HepG2 (cell line): ENCODE results near the gene PCYOX1L. TPM values are rescaled to one million over a fixed set of nuclear protein-coding genes. Genes with fewer than 3 reads are reported as not detected.

Source experiments
- ATAC-seq: fragments of 200-7000 bp; cut with Tn5 transposase; 3 replicates; pipeline ENCODE4 v1.9.1; 2020; ENCODE audit warnings: mild to moderate bottlenecking, moderate library complexity
- BruUV-seq: library from RNA; stranded (reverse); fragments of 400-500 nt; replicated peaks from 2 replicates; lab custom pipeline; 2021; lab: Mats Ljungman, UMichigan
- CTCF ChIA-PET: fragments of 300-600 bp; formaldehyde crosslinking; extraction: SDS; loops from one replicate; lab custom pipeline; 2021; ENCODE audit warnings: low total read pairs, inconsistent platforms, low intra/inter-chr PET ratio; lab: Yijun Ruan, JAX
- POLR2A ChIA-PET: fragments of 350-600 bp; sonication (Branson Sonifier 250); formaldehyde crosslinking; loops from one replicate; lab custom pipeline; 2020; ENCODE audit warnings: antibody characterized with exemption, inconsistent platforms; lab: Yijun Ruan, JAX
- DNase-seq: peaks from one replicate; pipeline ENCODE4 v3.0.0-alpha.2; 2015; ENCODE audit warnings: low spot score
- FAIRE-seq: peaks from 3 replicates; lab custom pipeline; 2011; peaks lifted over from hg19 to GRCh38; lab: Jason Lieb, UNC
- H2AFZ ChIP-seq: one replicate; pipeline ENCODE4 v1.6.1; 2011; ENCODE audit warnings: low read length, inconsistent platforms
- H3K27ac ChIP-seq: fragments of 300-600 bp; 3 replicates; pipeline ENCODE4 v1.8.0; 2011; ENCODE audit warnings: mixed run types, mild to moderate bottlenecking, mixed read lengths, low read length, inconsistent platforms; ENCODE audit not compliant: insufficient read depth; ENCODE audit errors: extremely low read length
- H3K27me3 ChIP-seq, 2 experiments: fragments of 200-600 bp in 1 of 2; 2 replicates in 1 of 2; 3 replicates in 1 of 2; pipeline versions ENCODE4 v1.6.0 to v1.8.0; 2011; ENCODE audit warnings: low read length in 2 of 2, mild to moderate bottlenecking in 2 of 2, moderate library complexity in 2 of 2, inconsistent platforms in 1 of 2; ENCODE audit not compliant: insufficient read depth in 2 of 2, control insufficient read depth in 1 of 2
- H3K36me3 ChIP-seq, 2 experiments: fragments of 200-600 bp in 1 of 2; replicated peaks in 1 of 2; 2 replicates in 1 of 2; 3 replicates in 1 of 2; pipeline versions ENCODE4 v1.5.1 to v1.8.0; 2011; ENCODE audit warnings: low read length in 2 of 2, inconsistent platforms in 1 of 2; ENCODE audit not compliant: insufficient read depth in 2 of 2, control insufficient read depth in 1 of 2
- H3K4me1 ChIP-seq: 2 replicates; pipeline ENCODE4 v1.5.1; 2012; ENCODE audit warnings: low read length, inconsistent platforms; ENCODE audit not compliant: insufficient read depth
- H3K4me2 ChIP-seq: 2 replicates; pipeline ENCODE4 v1.6.0; 2011; ENCODE audit warnings: low read depth, low read length, inconsistent platforms
- H3K4me3 ChIP-seq, 3 experiments: fragments of 200-600 bp in 1 of 3; sonication (generic), shearing (Covaris generic) in 1 of 3; replicated peaks in 1 of 3; 2 replicates each; pipeline ENCODE4 v1.5.1; 2011 to 2016; ENCODE audit warnings: low read length in 3 of 3, inconsistent platforms in 2 of 3, low read depth in 2 of 3, mild to moderate bottlenecking in 2 of 3, control low read depth in 1 of 3, mixed read lengths in 1 of 3; ENCODE audit not compliant: insufficient read depth in 1 of 3
- H3K79me2 ChIP-seq: one replicate; pipeline ENCODE4 v1.6.1; 2011; ENCODE audit warnings: low read length, inconsistent platforms; ENCODE audit not compliant: insufficient read depth
- H3K9ac ChIP-seq: 2 replicates; pipeline ENCODE4 v1.6.0; 2011; ENCODE audit warnings: mild to moderate bottlenecking, low read depth, low read length, inconsistent platforms; ENCODE audit not compliant: insufficient read depth
- H3K9me3 ChIP-seq: 2 replicates; pipeline ENCODE4 v1.5.1; 2012; ENCODE audit warnings: mild to moderate bottlenecking, low read length
- H4K20me1 ChIP-seq: 2 replicates; pipeline ENCODE4 v1.6.0; 2011; ENCODE audit warnings: inconsistent platforms, mild to moderate bottlenecking, low read length, moderate library complexity; ENCODE audit not compliant: insufficient read depth
- CENPBD1 ChIP-seq: sonication (generic); formaldehyde crosslinking; IDR thresholded peaks from 2 replicates; pipeline ENCODE4 v1.8.0; 2022; ENCODE audit warnings: missing genetic modification reagents, low read depth, mild to moderate bottlenecking, borderline replicate concordance
- CENPX ChIP-seq: sonication (generic); formaldehyde crosslinking; IDR thresholded peaks from 2 replicates; pipeline ENCODE4 v1.9.0; 2021; ENCODE audit warnings: mild to moderate bottlenecking, missing genetic modification reagents, moderate library complexity
- MYNN ChIP-seq: sonication (generic); formaldehyde crosslinking; IDR thresholded peaks from 2 replicates; pipeline ENCODE4 v1.4.0; 2020; ENCODE audit warnings: mild to moderate bottlenecking, low read depth, missing genetic modification reagents
- NFIC ChIP-seq: IDR thresholded peaks from 2 replicates; pipeline ENCODE4 v1.6.1; 2012; ENCODE audit warnings: mild to moderate bottlenecking, low read length, inconsistent platforms
- NONO ChIP-seq, 2 experiments: fragments of 450-650 bp in 1 of 2; sonication (generic) in 1 of 2; formaldehyde crosslinking in 1 of 2; IDR thresholded peaks in 1 of 2; conservative IDR thresholded peaks in 1 of 2; 2 replicates each; pipeline versions ENCODE4 v1.6.1 to v1.8.0; 2017 to 2022; ENCODE audit warnings: mild to moderate bottlenecking in 1 of 2, missing genetic modification reagents in 1 of 2, moderate library complexity in 1 of 2
- SMAD9 ChIP-seq: sonication (generic); formaldehyde crosslinking; IDR thresholded peaks from 2 replicates; pipeline ENCODE4 v1.5.1; 2020; ENCODE audit warnings: mild to moderate bottlenecking, missing genetic modification reagents
- TCF12 ChIP-seq, 2 experiments: fragments of 450-650 bp in 1 of 2; sonication (generic) in 1 of 2; formaldehyde crosslinking in 1 of 2; IDR thresholded peaks; 2 replicates each; pipeline versions ENCODE4 v1.6.1 to v1.8.0; 2017 to 2022; ENCODE audit warnings: antibody characterized with exemption in 1 of 2, mild to moderate bottlenecking in 1 of 2, missing genetic modification reagents in 1 of 2, moderate library complexity in 1 of 2
- ZMYM3 ChIP-seq: sonication (generic); formaldehyde crosslinking; IDR thresholded peaks from 2 replicates; pipeline ENCODE4 v1.5.1; 2020; ENCODE audit warnings: mild to moderate bottlenecking, missing genetic modification reagents
- ZNF12 ChIP-seq: sonication (generic); formaldehyde crosslinking; IDR thresholded peaks from 2 replicates; pipeline ENCODE4 v1.5.0; 2020; ENCODE audit warnings: missing genetic modification reagents
- ZNF34 ChIP-seq: sonication (generic); formaldehyde crosslinking; IDR thresholded peaks from 2 replicates; pipeline ENCODE4 v1.4.0; 2020; ENCODE audit warnings: mild to moderate bottlenecking, missing genetic modification reagents, borderline replicate concordance
- ZNF343 ChIP-seq: sonication (generic); formaldehyde crosslinking; IDR thresholded peaks from 2 replicates; pipeline ENCODE4 v1.4.0; 2020; ENCODE audit warnings: mild to moderate bottlenecking, missing genetic modification reagents
- WGBS: methylation state at CpG from one replicate; pipeline ENCODE4 v1.1.6; 2017; ENCODE audit warnings: low lambda C conversion rate; 5-methylcytosine and 5-hydroxymethylcytosine counted together
- in situ Hi-C: cut with HindIII; loops from 2 replicates; pipeline ENCODE4 v1.10.0; 2017; ENCODE audit warnings: low pct_unique_long_range_greater_than_20kb; ENCODE audit not compliant: extremely low pct_ligation_motif_present
- intact Hi-C: fragments of 100-400 bp; cut with micrococcal nuclease; formaldehyde crosslinking; loops from one replicate; pipeline ENCODE4 v1.10.0; 2022; ENCODE audit not compliant: unreplicated experiment
- polyA plus RNA-seq, 8 experiments: library from polyadenylated mRNA; depleted of rRNA in 3 of 8; stranded (reverse) in 7 of 8; unstranded in 1 of 8; fragments of >200 nt; fragmentation: Illumina TruSeq in 4 of 8; extraction: Trizol in 4 of 8; gene quantifications; 2 replicates each; pipeline versions ENCODE4 v1.2.1 to v1.2.3, GENCODE V29; 2011 to 2016; ENCODE audit warnings: low read depth in 4 of 8, missing spikeins in 1 of 8, mixed read lengths in 1 of 8; ENCODE audit not compliant: insufficient read depth in 1 of 8
- total RNA-seq, 5 experiments: library from RNA; depleted of rRNA; stranded (reverse); fragments of >200 nt; fragmentation: Illumina TruSeq; extraction: Trizol; gene quantifications; 2 replicates each; pipeline ENCODE4 v1.2.3, GENCODE V29; 2016; ENCODE audit warnings: low read depth in 1 of 5
- TF ChIP-seq, protein P1 (sequence below): IDR thresholded peaks from 2 replicates; pipeline ENCODE4 v1.6.1; 2012; ENCODE audit warnings: low read depth, low read length, improper control_type of control experiment

PCYOX1L gene
- total and polyA plus RNA-seq, 2 of the 13 experiments (the other 11 are each of a cell fraction or from before 2014, with no cell fraction given): 1.00 to 3.7 TPM

DNA sequence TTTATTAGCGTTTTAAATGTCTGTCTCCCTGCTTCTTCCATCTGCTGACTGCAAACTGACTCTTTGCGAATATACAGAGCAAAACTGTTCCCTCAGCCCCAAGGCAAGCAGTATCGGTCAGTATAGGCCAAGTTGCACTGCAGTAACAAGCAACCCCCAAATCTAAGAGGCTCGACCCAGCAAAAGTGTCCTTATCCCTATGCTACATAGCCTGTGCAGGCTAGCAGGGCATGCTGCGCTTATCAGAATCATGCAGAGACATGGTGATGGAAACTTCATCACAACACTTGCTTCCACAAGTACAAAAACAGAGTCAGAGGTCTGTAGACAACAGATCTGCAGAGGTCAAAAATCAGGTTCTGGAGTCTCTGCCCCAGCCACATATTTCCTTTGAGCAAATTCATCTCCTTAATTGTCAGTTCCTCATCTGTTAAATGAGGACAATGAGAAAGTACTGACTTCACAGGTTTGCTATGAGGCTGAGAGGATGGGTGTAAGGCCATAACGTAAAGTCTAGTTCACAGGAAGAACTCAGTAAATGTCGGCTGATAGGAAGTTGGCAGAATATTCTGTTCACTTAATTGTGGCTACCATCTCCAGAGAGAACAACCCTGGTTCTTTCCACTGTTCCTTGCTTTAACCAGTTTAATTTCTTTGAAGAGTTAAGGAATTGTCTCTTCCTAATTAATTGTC, 30.8 kb downstream of the PCYOX1L start:
- FAIRE-seq: no peak
- TF ChIP-seq SMAD9 (CRISPR knock-in tag) (no peak), ZNF12 (CRISPR knock-in tag) (peak; percentile 98), TCF12 (IDR thresholded peaks at IDR 0.05) (no peak), TCF12 (CRISPR knock-in tag; IDR thresholded peaks at IDR 0.05) (no peak), ZNF343 (CRISPR knock-in tag) (no peak)
- CTCF ChIA-PET: no interaction called here
- H3K79me2 ChIP-seq: no peaks in the 10 kb centered on the region
- peaks cover 2 to 5% of the 10 kb centered on the region in 2 experiments; a peak in 2 of 5 replicates for H3K27me3 ChIP-seq
- H3K27ac ChIP-seq: no peak overlapping the region
- DNase-seq: no peak
- POLR2A ChIA-PET: no interaction called here
- H3K4me2 ChIP-seq: no peak overlapping the region
- H3K9me3 ChIP-seq: no peaks in the 10 kb centered on the region
- no peak for ATAC-seq
- H4K20me1 ChIP-seq: no peaks in the 10 kb centered on the region
- intact Hi-C loops (no loop called here), in situ Hi-C loops (loop anchor here (10.0 kb wide), 1 partner anchor 46 kb away; no protein-coding TSS in a partner anchor)
- H2AFZ ChIP-seq: no peak overlapping the region
- H3K4me1 ChIP-seq: peaks cover 31% of the 10 kb centered on the region
- H3K36me3 ChIP-seq: no peaks in the 10 kb centered on the region
- no peak overlapping the region for H3K9ac ChIP-seq
- no TSS peak for BruUV-seq
- H3K4me3 ChIP-seq: no peak overlapping the region
- 60% methylated on average over 7 of the region's 7 CpGs for WGBS

- ChIA-PET CTCF (no interaction called here), POLR2A (no interaction called here)
- intact Hi-C loops (no loop called here), in situ Hi-C loops (loop anchor here (10.0 kb wide), 1 partner anchor 45 kb away; no protein-coding TSS in a partner anchor)
- Histone ChIP-seq H3K27me3 (peaks cover 2 to 5% of the 10 kb centered on the region in 2 experiments; a peak in 2 of 5 replicates), H3K9ac (no peak overlapping the region), H3K4me3 (no peak overlapping the region), H3K27ac (no peak overlapping the region), H2AFZ (no peak overlapping the region), H4K20me1 (no peaks in the 10 kb centered on the region), H3K4me2 (no peak overlapping the region), H3K36me3 (no peaks in the 10 kb centered on the region), H3K9me3 (no peaks in the 10 kb centered on the region), H3K4me1 (peaks cover 29% of the 10 kb centered on the region), H3K79me2 (no peaks in the 10 kb centered on the region)
- FAIRE-seq (no peak), DNase-seq (no peak), ATAC-seq (no peak)
- no TSS peak for BruUV-seq
- 18% methylated on average over 7 of the region's 11 CpGs for WGBS
- TF ChIP-seq CENPBD1 (CRISPR knock-in tag): no peak
- TF ChIP-seq ZNF34 (CRISPR knock-in tag): no peak
- TF ChIP-seq, protein P1, sequence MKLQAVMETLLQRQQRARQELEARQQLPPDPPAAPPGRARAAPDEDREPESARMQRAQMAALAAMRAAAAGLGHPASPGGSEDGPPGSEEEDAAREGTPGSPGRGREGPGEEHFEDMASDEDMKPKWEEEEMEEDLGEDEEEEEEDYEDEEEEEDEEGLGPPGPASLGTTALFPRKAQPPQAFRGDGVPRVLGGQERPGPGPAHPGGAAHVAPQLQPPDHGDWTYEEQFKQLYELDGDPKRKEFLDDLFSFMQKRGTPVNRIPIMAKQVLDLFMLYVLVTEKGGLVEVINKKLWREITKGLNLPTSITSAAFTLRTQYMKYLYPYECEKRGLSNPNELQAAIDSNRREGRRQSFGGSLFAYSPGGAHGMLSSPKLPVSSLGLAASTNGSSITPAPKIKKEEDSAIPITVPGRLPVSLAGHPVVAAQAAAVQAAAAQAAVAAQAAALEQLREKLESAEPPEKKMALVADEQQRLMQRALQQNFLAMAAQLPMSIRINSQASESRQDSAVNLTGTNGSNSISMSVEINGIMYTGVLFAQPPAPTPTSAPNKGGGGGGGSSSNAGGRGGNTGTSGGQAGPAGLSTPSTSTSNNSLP: no peak
- TF ChIP-seq CENPX (CRISPR knock-in tag): no peak
- TF ChIP-seq MYNN (CRISPR knock-in tag): no peak
- TF ChIP-seq NONO (IDR thresholded peaks at IDR 0.05): no peak
- TF ChIP-seq NONO (CRISPR knock-in tag; conservative IDR thresholded peaks at IDR 0.05): no peak
- TF ChIP-seq NFIC: no peak
- TF ChIP-seq ZMYM3 (CRISPR knock-in tag): no peak
These were observed 32.0 kb downstream of the PCYOX1L start for GRCh38 chr5:149389552-149390495.
